ENCODE data around the gene C17orf67. TPM values are rescaled to one million over a fixed set of nuclear protein-coding genes. Genes with fewer than 3 reads are reported as not detected.

C17orf67 gene
- total RNA-seq, 1 donor from 2014 or later, result 10.1 TPM

- H3K4me1 ChIP-seq, result no peaks in the 10 kb centered on the region
- H3K27ac ChIP-seq, result no peak overlapping the region
- no peak for DNase-seq (ENCODE audit: low spot score in 2 of 2)
- H3K4me3 ChIP-seq, result no peak overlapping the region
- H3K27me3 ChIP-seq, result no peaks in the 10 kb centered on the region
- no peak for TF ChIP-seq CTCF (IDR thresholded peaks at IDR 0.05)
- no peaks in the 10 kb centered on the region for H3K36me3 ChIP-seq
- intact Hi-C loops (cut with DNase I), result no loop called here
- no peaks in the 10 kb centered on the region for H3K9me3 ChIP-seq
Observed at GRCh38 chr17:56876766-56877179, 43.1 kb upstream of the C17orf67 start.

- Histone ChIP-seq H3K9me3 (no peaks in the 10 kb centered on the region), H3K4me3 (no peak overlapping the region), H3K36me3 (no peaks in the 10 kb centered on the region), H3K27ac (no peak overlapping the region), H3K27me3 (no peaks in the 10 kb centered on the region), H3K4me1 (no peaks in the 10 kb centered on the region)
- DNase-seq (ENCODE audit: low spot score in 2 of 2), result no peak
- no peak for TF ChIP-seq CTCF (IDR thresholded peaks at IDR 0.05)
- intact Hi-C loops (cut with DNase I), result no loop called here
Observed at GRCh38 chr17:56870081-56870651, 36.4 kb upstream of the C17orf67 start.

- Histone ChIP-seq H3K36me3 (peaks cover 2 to 4% of the 10 kb centered on the region in 2 donors), H3K27me3 (no peaks in the 10 kb centered on the region), H3K27ac (no peak overlapping the region), H3K4me1 (no peaks in the 10 kb centered on the region), H3K9me3 (no peaks in the 10 kb centered on the region), H3K4me3 (no peak overlapping the region)
- no peak for DNase-seq (ENCODE audit: low spot score in 2 of 2)
- intact Hi-C loops (cut with DNase I), result no loop called here
- no peak for TF ChIP-seq CTCF (IDR thresholded peaks at IDR 0.05)
Observed at GRCh38 chr17:56868716-56869115, 35.0 kb upstream of the C17orf67 start.

GRCh38 chr17:56867948-56868376 is 34.2 kb upstream of the C17orf67 start:
- no peak for TF ChIP-seq CTCF (IDR thresholded peaks at IDR 0.05)
- Histone ChIP-seq H3K27me3 (no peaks in the 10 kb centered on the region), H3K36me3 (peaks cover 2 to 9% of the 10 kb centered on the region in 2 donors), H3K4me1 (no peaks in the 10 kb centered on the region), H3K9me3 (no peaks in the 10 kb centered on the region), H3K27ac (no peak overlapping the region), H3K4me3 (no peak overlapping the region)
- intact Hi-C loops (cut with DNase I), result no loop called here
- no peak for DNase-seq (ENCODE audit: low spot score in 2 of 2)

- DNase-seq (ENCODE audit: low spot score in 2 of 2), result no peak
- Histone ChIP-seq H3K9me3 (no peaks in the 10 kb centered on the region), H3K4me3 (no peak overlapping the region), H3K4me1 (no peaks in the 10 kb centered on the region), H3K27me3 (no peaks in the 10 kb centered on the region), H3K36me3 (peaks cover 12 to 23% of the 10 kb centered on the region in 2 donors), H3K27ac (no peak overlapping the region)
- intact Hi-C loops (cut with DNase I), result no loop called here
- no peak for TF ChIP-seq CTCF (IDR thresholded peaks at IDR 0.05)
Observed at GRCh38 chr17:56866496-56866895, 32.8 kb upstream of the C17orf67 start.

GRCh38 chr17:56866076-56866475 is 32.4 kb upstream of the C17orf67 start:
- Histone ChIP-seq H3K36me3 (peaks cover 14 to 27% of the 10 kb centered on the region in 2 donors), H3K27me3 (no peaks in the 10 kb centered on the region), H3K4me3 (no peak overlapping the region), H3K9me3 (no peaks in the 10 kb centered on the region), H3K27ac (no peak overlapping the region), H3K4me1 (no peaks in the 10 kb centered on the region)
- TF ChIP-seq CTCF (IDR thresholded peaks at IDR 0.05), result no peak
- intact Hi-C loops (cut with DNase I), result no loop called here
- no peak for DNase-seq (ENCODE audit: low spot score in 2 of 2)

Data from ascending aorta (tissue), 2 donors.